NK-92 treated with Interleukin-12 subunit alpha and Interleukin-12 subunit beta, amount 100 ng/mL, for 24 hours (cell line): ENCODE measurements around the gene ITGA11.

ENCODE experiments used
- DNase-seq: peaks from one replicate; lab custom pipeline; 2025; lab: John Stamatoyannopoulos, UW

ITGA11 gene

DNA sequence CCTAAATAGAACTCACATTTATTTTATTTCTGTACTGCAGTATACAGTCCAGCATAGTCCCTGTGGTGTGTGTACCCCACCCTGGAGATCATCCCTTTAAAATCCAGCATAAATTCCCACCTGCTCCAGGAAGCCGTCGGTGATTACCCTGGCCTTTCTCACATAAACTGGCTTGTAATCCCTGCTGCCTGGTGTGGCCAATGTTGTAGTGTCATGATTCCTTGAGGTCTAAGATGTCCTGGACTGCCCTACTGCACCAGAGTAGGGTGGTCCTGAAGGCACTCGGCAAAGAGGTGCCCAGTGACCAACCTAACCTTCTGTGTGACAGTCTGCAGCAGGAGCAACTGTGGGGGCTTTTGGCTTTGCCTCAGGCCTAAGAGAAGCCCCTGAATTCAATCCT lies 58.9 kb downstream of the ITGA11 start:
- no peak for DNase-seq

DNA sequence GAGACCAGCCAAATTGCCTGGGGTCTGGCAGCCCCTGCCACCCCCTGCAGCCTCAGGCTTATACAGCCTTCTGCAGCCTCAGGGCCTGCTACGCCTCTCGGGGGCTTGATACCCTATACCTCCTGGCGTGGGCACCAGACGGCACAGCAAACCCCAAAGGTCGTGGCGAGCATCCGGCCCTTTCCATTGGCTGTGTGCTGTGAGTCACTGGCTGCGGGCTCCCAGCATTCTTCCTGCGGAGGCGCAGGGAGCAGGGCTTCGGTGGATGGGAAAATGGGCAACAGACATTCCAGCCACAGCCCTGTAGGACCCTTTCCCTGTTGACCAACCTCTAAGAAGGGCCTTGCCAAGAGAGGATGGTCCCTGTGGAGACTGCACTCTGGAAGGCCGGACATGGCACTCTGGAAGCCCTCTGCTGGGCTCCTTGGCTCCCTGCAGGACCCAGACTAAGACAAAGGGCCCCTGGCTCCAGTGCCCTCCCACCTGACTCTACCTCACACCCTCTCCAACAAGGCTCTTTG lies 59.6 kb downstream of the ITGA11 start:
- DNase-seq: no peak

DNA sequence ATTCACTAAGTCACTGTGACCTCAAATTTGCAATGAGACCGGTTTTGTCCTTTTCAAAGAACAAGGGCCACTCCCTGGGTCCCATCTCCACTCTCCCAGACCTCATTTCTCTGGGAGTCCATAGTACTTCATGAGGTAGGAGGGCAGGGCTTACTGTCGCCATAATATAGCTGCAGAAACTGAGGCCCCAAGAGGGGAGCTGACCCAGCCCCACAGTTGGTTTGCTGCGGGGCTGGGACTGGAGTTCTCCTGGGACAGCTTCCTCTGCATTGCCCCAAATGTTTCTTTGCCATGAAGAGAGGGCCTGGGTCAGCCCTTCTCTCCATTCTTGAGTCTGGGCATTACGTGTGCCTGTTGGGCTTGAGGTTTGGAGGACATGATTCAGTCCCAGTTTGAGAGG lies 60.1 kb downstream of the ITGA11 start:
- DNase-seq: no peak

DNA sequence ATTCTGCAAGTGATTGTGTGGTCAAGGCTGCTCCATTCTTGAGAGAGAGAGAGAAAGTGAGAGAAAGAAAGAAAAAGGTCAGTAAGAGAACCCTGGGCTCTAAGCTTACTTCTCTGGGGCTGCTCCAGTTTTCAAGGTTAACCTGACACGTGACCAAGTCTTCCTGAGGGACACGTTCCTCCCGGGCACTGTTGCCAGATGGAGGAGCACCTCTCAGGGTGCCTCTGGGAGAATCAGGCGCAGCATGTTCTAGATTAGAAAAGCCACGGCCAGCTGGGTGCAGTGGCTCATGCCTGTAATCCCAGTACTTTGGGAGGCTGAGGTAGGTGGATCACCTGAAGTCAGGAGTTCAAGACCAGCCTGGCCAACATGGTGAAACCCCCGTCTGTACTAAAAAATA lies 60.8 kb downstream of the ITGA11 start:
- no peak for DNase-seq

DNA sequence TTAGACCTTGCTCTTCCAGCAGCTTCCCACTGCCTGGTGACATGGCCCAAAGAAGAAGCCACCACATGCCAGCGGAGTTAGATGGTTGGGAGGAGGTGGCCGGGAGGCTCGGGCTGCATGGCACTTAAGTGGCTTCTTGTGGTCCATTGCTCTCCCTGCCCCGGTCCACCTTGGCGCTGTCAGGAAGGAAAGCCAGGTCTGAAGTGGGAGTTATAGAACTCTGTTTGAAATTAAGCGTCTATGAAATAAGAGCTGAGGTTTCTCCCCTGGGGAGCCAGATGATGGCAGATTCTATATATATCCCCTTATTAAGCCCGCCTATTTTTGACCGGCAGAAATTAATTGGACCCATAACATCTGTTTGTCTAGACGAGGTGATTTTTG lies 61.2 kb downstream of the ITGA11 start:
- no peak for DNase-seq

DNA sequence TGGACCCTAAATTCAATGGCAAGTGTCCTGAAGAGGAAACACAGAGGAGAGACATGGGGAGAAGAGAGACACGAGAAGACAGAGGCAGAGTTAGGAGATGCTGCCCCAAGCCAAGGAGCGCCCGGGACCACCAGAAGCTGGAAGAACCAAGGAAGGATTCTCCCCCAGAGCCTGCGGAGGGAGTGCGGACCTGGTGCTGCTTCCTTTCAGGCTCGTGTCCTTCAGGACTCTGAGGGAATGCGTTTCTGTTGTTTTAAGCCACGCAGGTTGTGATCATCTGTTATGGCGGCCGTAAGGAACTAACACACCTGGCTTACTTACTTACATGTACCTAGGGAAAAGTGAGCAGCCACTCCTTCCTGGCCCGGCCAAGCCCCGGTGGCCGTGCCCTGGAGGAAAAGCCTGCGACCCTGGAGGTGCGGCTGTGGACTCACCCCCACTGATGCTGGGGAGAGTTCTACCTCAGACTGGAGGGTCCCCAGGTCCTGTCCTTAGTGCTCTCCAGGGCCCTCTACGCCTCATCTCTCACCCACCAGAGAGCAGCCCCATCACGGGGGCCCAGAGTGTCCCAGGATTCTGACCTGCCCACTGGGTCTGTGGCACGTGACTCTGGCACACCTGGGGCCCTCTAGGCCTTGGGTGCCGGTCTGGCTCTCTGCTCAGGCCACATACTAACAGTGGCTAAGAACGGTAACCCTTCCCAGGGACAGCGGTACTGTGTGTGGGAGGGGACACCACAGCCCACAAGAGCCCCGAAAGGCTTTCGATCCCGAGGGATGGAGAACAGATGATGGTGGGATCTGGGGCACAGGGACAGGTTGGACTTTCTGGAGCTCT lies 61.8 kb downstream of the ITGA11 start:
- no peak for DNase-seq

DNA sequence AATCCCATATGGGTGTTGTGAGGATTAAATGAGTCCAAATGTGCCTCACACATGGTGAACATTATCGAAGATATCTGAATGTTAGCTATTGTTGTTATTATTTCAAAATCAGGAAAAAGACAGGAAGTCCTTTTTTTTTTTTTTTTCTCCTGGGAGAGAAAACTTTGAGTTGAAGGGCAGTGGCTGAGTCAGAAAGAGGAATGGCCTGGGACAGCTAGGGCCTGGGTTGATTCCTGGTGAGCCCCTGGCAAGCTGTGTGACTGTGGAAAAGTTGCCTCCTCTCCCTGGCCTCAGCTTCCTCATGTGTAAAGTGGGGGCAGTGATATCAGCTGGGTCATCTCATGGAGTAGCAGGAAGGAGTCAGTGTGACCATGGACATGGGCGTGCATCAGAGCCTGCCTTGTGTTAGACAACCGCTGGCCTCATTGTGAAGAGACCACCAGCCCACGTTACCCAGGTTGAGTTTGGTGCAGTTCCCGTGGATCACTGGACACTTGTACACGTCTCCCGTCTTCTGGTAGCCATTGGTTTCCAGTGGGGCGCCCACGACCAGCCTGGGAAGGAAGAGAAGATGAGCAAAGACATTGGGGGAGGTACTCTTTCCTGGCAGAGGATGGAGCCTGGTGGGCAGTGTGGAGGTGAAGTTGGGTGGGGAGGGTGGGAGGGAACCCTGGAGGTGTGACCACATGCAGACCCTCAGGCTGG lies 63.1 kb downstream of the ITGA11 start:
- DNase-seq: no peak

DNA sequence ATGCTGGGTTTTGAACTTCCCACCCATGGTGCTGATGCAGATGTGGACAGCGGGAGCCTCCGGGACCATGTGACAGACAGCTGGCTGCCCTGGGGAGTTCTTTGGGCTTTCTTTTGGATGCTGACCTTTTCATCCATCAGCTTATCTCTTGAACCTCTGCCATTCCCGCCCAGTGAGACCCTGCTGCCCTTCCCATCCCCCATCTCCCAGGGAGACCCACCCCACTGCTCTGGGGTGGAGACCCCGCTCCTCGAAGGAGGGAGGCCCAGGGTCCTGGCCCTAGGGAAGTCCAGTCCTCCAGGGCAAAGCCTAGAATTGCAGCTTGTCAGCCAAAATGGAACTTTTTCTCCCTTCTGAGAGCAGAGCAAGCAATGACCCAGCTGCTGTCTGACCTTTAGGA lies 64.0 kb downstream of the ITGA11 start:
- no peak for DNase-seq

DNA sequence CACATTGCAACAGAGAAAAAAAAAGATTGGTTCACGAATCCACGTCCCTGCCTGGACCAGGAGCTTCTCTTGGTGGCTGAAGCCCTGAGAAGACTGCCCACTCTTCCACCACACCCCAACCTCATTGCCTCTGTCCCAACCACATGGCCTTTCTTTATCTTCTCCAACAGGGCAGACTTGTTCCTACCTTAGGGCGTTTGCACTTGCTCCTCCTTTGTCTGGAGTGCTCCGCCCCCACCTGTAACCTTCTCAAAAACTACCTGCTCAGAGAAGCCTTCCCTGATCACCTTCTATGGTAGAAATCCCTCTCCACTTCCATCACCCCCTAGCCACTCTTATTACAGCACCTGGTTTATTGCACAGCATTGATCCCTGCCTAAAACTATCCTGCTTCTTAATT lies 64.7 kb downstream of the ITGA11 start:
- DNase-seq: no peak

DNA sequence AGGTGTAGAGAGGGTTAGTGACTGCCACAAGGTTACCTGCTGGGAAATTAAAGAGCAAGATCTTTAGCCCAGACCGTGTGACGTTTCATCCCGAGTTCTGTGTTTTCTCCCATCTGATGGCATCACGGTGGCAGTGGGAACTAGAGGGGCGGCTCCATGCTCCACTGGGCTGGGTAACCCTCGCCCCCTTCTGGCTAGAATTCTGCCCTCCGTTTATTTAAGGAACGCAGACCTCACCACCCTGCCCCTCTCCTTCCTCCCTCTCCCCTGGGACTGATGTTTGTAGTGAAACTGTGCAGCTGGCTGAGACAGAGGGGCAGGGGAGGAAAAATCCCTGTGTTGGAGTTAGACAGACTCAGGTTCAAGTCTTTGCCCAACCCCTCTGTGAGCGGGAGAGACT lies 65.6 kb downstream of the ITGA11 start:
- no peak for DNase-seq

DNA sequence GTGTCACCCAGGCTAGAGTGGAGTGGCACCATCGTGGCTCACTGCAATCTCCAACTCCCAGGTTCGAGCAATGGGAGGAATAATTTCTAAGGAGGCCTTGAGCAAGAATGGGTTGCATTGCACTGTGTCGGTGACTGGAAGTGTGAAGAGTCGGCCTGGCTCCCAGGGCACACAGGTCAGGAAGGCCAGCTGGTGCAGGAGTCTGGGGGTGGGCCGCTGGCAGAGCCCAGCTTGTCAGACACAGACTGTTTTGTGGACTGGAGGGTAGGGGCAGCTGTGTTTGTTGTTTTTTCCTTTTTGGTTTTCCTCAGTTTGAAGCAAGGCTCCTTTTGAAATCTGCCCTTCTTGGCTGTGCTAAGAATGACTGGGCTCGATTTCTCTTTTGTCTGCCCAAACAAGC lies 66.2 kb downstream of the ITGA11 start:
- no peak for DNase-seq

DNA sequence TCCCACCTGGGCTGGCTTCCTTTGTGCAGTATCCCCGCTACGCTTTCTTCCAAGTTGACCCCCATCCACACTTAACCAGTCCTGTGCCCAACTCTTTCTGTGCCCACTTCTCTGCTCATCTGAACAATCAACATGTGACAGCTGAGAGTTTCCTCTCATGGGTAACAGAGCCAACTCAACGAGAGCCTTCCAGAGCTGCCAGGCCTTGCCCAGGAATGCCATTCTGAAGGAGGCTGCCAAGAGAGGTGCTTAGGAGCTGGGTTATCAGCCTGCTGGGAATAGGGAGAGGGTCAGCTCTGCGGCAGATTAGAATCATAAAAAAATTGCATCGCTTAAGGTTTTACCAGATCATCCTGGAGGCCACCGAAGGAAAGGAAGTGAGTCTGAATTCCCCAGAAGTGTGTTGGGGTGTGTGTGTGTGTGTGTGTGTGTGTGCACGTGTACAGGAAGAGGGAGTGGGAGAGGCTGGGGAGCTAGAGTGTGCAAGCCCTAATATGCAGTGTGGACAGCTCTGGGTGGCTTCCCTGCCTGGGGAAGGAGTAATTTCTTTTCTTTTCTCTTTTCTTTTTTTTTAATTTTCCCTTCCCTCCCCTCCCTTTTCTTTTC lies 66.7 kb downstream of the ITGA11 start:
- DNase-seq: no peak

DNA sequence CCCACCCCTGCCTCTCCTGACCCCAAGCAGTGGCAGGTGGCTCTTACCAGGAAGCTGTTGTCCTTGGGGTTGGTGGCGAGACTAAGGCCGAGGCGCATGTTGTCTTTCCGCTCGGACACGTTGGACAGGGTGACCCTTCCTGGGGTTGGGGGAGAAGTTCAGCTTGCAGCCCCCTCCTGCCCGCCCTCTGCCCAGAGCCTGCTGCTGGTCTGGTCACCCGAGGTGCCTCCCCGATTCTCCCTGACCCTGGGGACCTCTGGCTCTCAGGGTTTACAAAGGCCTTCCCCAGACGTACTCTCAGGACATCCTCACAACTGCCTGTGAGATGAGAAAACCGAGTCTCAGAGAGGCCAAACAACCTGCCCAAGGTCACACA lies 67.3 kb downstream of the ITGA11 start:
- DNase-seq: no peak

DNA sequence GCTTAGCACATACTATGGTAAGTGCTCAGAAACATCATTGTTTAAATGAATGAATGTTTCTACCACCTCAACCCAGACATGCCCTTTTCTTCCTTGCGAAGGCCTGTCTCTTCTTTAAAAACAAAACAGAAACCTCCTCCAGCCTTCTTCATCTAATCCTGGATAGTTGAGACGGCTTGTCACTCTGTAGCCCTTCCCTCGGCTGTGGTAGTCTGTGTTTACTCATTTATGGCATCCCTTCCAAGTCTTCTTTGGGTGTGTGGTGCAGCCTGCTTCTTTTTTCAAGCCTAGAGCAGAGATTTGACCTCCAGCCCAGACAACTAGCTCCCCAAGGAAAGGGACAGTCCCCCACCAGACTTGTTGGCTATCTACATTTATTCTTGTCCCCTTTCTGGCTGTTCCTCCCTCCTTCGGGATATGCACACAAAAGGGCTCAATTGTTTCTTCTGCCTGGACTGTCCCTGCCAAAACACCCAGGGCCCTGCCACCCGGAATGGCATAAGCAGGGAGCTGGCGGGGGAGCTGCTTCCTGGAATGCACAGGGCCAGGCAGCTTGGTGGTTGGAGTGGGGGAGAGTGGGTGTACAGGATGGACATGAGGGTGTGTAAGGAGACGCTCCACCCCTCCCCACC lies 67.8 kb downstream of the ITGA11 start:
- DNase-seq: no peak

DNA sequence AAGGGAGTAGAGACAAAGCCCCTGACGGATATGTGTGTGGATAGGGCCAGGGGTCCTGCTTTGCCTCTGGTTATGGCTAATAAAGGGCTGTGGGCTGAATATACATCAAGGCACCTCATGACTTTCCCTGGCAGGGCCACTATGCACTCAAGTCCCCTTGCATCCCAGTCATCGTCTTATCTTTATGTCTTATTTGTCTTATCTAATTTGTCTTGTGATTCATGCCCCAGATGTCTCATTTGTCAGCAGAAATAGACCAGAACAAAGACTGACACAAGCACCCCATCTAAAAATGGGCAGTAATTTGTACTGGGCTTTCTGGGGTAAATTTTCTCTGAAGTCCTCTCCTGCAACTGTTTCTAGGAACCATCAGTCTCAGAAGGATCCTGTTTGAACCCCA lies 68.6 kb downstream of the ITGA11 start:
- no peak for DNase-seq

DNA sequence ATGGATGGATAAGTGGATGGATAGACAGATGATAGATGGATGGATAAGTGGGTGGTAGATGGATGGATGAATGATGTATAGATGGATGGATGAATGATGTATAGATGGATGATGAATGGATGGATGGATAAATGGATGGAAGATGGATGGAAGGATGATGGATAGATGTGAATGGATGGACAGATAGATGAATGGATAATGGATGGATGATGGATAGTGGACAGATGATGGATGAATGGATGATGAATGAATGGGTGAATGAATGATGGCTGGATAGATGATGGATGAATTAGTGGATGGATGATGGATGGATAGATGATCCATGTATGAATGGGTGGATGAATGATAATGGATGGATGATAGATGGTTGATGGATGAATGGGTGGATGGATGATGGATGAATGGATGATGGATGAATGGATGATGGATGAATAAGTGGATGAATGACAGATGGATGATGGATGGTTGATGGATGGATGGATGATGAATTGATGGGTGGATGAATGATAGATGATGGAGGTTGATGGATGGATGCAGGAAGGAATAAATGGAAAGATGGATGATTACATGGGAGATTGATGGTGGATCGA lies 69.3 kb downstream of the ITGA11 start:
- DNase-seq: no peak

DNA sequence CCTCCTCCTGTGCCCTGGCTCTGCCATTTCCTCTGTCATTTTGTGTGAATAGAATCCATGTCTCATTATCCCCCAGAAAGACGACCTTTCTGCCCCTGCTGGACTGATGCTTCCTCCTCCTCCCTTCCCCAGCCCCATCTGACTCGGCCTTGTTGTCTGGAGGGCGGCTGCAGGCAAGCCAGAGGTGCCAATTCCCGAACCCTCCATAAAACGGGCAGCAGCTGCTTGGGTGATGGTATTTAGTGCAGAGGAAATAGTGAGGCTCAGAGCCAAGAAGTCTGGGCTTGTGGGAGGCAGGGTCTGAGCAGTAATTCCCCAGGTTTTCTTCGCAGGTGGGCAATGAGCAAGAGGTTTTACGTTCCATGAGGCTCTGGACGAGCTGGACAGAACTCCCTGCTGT lies 71.2 kb downstream of the ITGA11 start:
- no peak for DNase-seq

DNA sequence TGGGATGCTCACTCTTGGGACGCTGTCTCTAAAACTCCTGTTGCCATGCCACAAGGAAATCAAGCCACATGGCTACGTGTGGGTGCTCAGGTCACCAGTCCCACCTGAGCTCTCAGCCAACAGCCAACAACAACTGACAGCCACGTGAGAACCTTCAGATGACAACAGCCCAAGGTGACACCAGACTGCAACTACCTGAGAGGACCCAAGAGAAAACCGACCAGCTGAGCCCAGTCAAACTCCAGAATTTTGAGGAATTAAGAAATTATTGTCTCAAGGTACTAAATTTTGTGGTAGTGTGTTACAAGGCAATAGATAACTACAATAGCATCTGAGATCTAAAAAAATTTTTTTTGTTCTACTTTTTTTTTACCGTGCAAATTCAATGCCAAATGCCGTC lies 75.2 kb downstream of the ITGA11 start:
- DNase-seq: no peak

DNA sequence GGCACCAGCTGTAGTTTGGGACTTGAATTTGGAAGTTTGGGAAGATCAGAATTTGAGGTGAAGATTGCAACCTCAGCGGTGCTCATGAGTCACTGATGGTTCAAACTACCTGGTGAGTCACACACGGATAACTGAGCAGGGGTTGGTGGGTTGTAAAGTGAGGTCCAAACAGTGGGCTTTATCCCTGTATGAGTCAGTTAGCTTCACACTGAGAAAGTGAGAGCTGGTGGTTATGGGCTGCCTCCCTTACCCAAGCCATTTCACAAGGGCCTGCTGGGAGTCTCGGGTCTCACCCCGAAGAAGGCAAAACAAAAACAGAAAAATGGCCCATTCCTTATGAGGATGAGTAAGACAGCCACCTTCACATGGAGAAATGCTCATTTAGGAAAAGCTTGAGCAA lies 77.0 kb downstream of the ITGA11 start:
- no peak for DNase-seq

DNA sequence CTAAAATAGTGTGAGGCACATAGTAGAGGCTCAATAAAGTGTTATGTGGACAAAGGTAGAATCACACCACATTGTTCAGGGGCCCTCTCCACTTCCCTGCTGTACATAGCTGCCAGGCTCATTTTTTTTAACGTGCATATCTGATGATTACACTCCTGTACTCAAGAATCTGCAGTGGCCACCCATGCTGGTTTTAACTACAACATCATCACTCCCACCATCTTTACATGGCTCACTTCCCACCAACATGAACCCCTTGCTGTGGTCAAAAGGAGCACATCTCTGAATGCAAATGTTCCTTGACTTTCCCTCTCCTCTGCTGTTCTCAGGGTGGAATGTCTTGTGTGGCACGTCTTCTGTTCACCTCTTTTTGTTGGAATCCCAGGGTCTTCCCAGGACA lies 77.7 kb downstream of the ITGA11 start:
- DNase-seq: no peak

DNA sequence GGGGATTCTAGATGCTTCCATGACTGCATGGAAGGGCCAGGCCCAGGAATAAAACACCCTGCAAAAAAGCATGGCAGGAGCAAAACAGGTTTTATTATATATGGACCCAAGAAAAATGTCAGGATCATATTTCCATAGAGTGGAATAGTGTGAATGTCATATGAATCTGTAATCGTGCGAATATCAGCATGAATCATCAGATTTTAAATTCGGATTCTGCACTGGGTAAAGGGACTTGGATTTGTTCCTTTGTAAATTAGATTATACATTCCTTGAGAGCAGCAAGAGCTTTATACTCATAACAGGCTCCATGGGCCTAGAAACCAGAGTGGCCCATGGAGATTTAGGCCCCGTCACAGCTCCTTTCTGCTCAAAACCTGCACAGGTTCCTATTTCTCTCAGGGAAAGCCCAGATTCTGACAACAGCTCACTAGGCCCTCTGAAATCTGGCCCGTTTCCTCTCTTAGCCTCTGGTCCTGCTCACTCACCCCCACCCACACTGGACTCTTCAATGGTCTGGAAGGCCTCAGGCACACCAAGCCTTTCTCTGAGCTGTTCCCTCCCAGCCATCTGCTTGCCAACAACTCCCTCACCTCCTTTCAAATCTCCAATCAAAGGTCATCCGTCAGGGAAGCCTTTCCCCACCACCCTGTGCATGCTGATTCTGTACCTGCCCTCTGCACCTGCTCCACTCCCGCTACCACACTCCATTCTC lies 78.4 kb downstream of the ITGA11 start:
- DNase-seq: no peak
